Mesothelial cell of epicardium (in vitro differentiated cells): ENCODE data around the gene MT1F. TPM values are rescaled to one million over a fixed set of nuclear protein-coding genes. Genes with fewer than 3 reads are reported as not detected.

Experiments
- DNase-seq, 2 experiments: peaks; one replicate each; pipeline ENCODE4 v3.0.0; 2021; ENCODE audit warnings: low spot score in 2 of 2; ENCODE audit not compliant: unreplicated experiment in 2 of 2
- H3K27ac Mint-ChIP-seq: 2 replicates; pipeline ENCODE4 v1.8.0; 2021; ENCODE audit warnings: mixed read lengths
- H3K27me3 Mint-ChIP-seq: 2 replicates; pipeline ENCODE4 v1.8.0; 2021; ENCODE audit warnings: low read depth, mixed read lengths
- H3K36me3 Mint-ChIP-seq: 2 replicates; pipeline ENCODE4 v1.8.0; 2021; ENCODE audit warnings: mixed read lengths
- H3K4me1 Mint-ChIP-seq: 2 replicates; pipeline ENCODE4 v1.8.0; 2021; ENCODE audit warnings: mixed read lengths
- H3K4me3 Mint-ChIP-seq: 2 replicates; pipeline ENCODE4 v1.8.0; 2021; ENCODE audit warnings: mild to moderate bottlenecking, moderate library complexity, mixed read lengths
- H3K9me3 Mint-ChIP-seq: 2 replicates; pipeline ENCODE4 v1.8.0; 2021; ENCODE audit warnings: mixed read lengths
- CTCF ChIP-seq: fragments of 200-600 bp; sonication (generic); IDR thresholded peaks from one replicate; pipeline ENCODE4 v1.5.0; 2021; ENCODE audit warnings: antibody characterized with exemption; ENCODE audit not compliant: unreplicated experiment
- total RNA-seq: library from RNA; stranded (reverse); gene quantifications from 3 replicates; pipeline ENCODE4 v1.2.1, GENCODE V29; 2021

The MT1F gene
- total RNA-seq, 1 donor from 2014 or later: 0.63 TPM

- H3K4me3 Mint-ChIP-seq: no peak overlapping the region
- DNase-seq: no peak
- no peak for TF ChIP-seq CTCF
- peaks cover 90% of the 10 kb centered on the region for H3K27me3 Mint-ChIP-seq
- no peaks in the 10 kb centered on the region for H3K36me3 Mint-ChIP-seq
- peaks cover 19% of the 10 kb centered on the region for H3K4me1 Mint-ChIP-seq
- no peak overlapping the region for H3K27ac Mint-ChIP-seq
- H3K9me3 Mint-ChIP-seq: no peaks in the 10 kb centered on the region
Measured at GRCh38 chr16:56629531-56629930, 28.2 kb upstream of the MT1F start.

GRCh38 chr16:56630134-56630533 is 27.6 kb upstream of the MT1F start:
- DNase-seq: no peak
- Mint-ChIP-seq H3K4me3 (no peak overlapping the region), H3K27me3 (peaks cover 90% of the 10 kb centered on the region), H3K4me1 (peaks cover 20% of the 10 kb centered on the region), H3K36me3 (no peaks in the 10 kb centered on the region), H3K9me3 (no peaks in the 10 kb centered on the region), H3K27ac (no peak overlapping the region)
- TF ChIP-seq CTCF: no peak

- H3K9me3 Mint-ChIP-seq: no peaks in the 10 kb centered on the region
- peaks cover 90% of the 10 kb centered on the region for H3K27me3 Mint-ChIP-seq
- H3K4me1 Mint-ChIP-seq: peaks cover 15% of the 10 kb centered on the region
- peak overlapping the region; percentile 65 for H3K4me3 Mint-ChIP-seq
- no peak for TF ChIP-seq CTCF
- DNase-seq: no peak
- no peaks in the 10 kb centered on the region for H3K36me3 Mint-ChIP-seq
- no peak overlapping the region for H3K27ac Mint-ChIP-seq
Measured at GRCh38 chr16:56631197-56631596, 26.6 kb upstream of the MT1F start.

- H3K27me3 Mint-ChIP-seq: peaks cover 90% of the 10 kb centered on the region
- H3K36me3 Mint-ChIP-seq: no peaks in the 10 kb centered on the region
- peak overlapping the region; percentile 65 for H3K4me3 Mint-ChIP-seq
- H3K9me3 Mint-ChIP-seq: no peaks in the 10 kb centered on the region
- no peak for DNase-seq
- peaks cover 15% of the 10 kb centered on the region for H3K4me1 Mint-ChIP-seq
- H3K27ac Mint-ChIP-seq: no peak overlapping the region
- TF ChIP-seq CTCF: no peak
Measured at GRCh38 chr16:56631832-56632155, 26.0 kb upstream of the MT1F start.

GRCh38 chr16:56632156-56632847 is 25.5 kb upstream of the MT1F start, which contains the start of gene MT1M:
Gene MT1M (plus strand): TSS chr16:56632659. CDS start chr16:56632732, 73 bp downstream.
- Mint-ChIP-seq H3K27me3 (peaks cover 90% of the 10 kb centered on the region), H3K4me1 (peaks cover 11% of the 10 kb centered on the region)
- TF ChIP-seq CTCF: no peak

More at GRCh38 chr16:56632156-56632847, 25.5 kb upstream of the MT1F start, which contains the start of gene MT1M:
- no peak within 1 kb of the TSS for H3K27ac Mint-ChIP-seq
- no peaks in the 10 kb centered on the region for H3K36me3 Mint-ChIP-seq
- DNase-seq: no peak
- H3K9me3 Mint-ChIP-seq: no peaks in the 10 kb centered on the region
- peak within 1 kb of the TSS; percentile 65 for H3K4me3 Mint-ChIP-seq
